NCI-H2107 treated with DMSO at 0.1 percent for 48 hours (cell line): ENCODE measurements around the gene B3GAT2.
A peak's percentile ranks its signal among the peaks of the same experiment; 100 is the strongest.

Experiments
- DNase-seq: peaks from one replicate; lab custom pipeline; 2025; ENCODE audit not compliant: unreplicated experiment; lab: John Stamatoyannopoulos, UW

Gene B3GAT2

DNA sequence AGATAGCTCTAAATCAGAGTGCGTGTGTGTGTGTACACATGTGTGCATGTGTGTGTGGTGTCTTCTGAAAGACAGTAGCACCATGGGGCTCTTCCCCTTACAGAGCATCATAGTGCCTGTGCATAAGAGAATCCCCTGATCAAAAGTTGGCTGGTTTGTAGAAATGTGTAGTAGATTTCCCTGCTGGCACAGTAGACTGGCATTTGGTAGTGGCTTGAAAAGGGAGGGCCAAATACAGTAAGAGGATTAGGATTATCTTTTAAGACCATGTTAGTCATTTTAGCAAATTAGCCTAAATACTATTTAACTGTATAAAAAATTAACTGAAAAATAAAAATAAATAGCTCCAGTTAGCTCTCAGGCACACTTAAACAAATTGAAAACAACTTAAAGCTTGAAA lies 112.6 kb downstream of the B3GAT2 start:
- no peak for DNase-seq

DNA sequence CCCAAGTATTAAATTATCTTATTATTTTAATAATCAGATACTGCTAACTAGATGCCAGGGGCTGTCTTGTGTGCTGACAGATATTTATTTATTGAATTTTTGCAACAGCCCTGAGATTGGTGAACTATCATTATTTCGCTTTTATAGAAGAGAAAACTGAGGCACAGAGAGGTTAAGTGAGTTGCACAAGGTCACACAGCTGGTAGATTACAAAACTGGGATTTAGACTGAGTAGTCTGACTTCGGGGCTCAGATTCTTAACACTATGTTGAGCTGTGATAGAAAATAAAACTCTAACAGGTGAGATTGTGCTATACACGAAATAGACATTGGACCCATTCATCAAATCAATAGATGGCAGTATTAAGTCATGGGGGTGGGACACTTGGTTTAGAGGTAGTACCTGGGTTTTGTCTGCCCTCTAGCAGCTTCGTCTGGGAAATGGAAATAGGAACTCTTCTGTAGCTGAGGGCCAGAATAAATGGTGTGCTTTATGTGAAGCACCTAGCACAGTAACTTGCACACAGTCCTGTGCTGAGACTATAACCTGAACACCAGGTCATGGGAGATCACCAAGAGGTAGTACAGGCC lies 113.4 kb downstream of the B3GAT2 start:
- no peak for DNase-seq

DNA sequence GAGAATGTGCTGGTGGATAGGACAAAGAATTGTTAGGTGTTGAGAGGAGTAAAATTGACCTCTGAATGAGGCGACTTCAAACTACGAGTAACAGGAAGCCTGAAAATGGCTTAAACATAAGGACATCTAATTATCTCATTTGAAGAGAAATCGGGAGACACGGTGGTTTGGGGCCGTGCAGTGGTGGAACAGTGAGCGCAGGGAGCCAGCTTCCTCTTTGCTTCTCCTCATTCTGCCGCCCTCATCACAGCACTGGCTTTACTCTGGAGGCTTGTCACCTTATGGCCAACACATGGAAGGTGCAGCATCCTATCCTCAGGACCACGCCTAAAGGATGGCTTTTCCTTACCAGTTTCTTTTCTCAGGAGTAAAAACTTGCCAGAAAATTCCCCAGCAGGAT lies 114.3 kb downstream of the B3GAT2 start:
- no peak for DNase-seq

DNA sequence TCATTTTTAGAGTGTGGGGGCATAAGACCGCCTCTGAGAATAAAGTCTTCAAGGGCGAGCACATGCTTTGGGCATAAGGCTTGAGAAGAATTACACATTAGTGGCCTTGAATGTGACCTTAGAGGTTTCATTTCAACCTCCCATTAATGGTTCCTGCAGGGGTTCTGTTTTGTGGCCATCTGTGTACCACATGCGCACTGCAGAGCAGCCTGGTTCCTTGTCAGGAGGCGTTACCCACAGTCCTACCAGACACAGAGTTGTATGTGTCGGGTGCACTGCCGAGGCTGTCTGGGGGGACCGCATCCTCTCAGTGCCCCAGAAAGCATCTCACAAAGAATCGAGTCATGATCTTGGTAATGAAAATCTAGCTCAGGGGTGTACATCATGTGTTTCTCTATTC lies 115.7 kb downstream of the B3GAT2 start:
- DNase-seq: no peak

- no peak for DNase-seq
Observed at GRCh38 chr6:70839286-70840266, 117.3 kb downstream of the B3GAT2 start.

- DNase-seq: peak; percentile 82
Observed at GRCh38 chr6:70838907-70839285, 118.0 kb downstream of the B3GAT2 start.

- no peak for DNase-seq
Observed at GRCh38 chr6:70834520-70834919, 122.3 kb downstream of the B3GAT2 start.

DNA sequence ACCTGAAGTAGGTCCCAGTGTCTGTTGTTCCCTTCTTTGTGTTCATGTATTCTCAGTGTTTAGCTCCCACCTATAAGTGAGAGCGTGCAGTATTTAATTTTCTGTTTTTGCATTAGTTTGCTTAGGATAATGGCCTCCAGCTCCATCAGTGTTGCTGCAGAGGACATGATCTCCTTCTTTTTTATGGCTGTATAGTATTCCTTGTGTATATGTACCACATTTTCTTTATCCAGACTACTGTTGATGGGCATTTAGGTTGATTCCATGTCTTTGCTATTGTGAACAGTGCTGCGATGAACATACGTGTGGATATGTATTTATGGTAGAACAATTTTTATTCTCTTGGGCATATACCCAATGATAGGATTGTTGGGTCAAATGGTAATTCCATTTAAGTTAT lies 125.4 kb downstream of the B3GAT2 start:
- no peak for DNase-seq

DNA sequence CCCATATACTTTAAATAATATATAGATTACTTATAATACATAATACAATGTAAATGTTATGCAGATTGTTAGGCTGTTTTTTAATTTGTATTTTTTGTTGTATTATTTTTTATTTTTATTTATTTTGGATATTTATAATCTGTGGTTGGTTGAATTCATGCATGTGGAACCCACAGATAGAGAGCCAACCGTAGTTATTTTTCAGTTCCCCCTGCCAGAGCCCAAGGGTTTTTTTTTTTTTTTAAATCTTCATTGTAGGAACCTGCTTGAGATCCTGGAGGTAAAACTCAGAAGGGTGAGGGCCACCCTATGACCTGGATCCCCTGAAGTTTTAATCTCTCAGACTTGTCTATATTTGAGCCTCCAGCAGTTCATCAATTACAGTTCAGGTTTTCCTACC lies 133.2 kb downstream of the B3GAT2 start:
- no peak for DNase-seq

DNA sequence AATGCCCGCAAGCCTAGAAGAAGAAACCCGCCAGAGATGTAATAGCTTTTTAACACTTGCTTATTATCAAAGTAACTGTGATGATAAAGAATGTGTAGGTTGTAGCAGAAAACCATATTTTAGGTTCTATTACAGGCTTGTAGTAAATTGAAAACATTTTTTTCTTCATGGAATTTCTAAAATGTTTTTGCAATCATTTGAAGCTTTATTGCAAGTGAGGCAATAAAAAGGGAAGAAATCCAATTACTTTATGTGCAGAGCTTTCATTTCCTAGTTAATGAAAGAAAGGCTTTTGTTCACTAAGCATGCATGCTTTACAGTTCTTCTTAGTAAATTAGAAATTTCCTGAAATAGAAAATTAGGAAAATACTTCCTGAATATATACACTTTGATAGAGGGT lies 135.1 kb downstream of the B3GAT2 start:
- DNase-seq: no peak

DNA sequence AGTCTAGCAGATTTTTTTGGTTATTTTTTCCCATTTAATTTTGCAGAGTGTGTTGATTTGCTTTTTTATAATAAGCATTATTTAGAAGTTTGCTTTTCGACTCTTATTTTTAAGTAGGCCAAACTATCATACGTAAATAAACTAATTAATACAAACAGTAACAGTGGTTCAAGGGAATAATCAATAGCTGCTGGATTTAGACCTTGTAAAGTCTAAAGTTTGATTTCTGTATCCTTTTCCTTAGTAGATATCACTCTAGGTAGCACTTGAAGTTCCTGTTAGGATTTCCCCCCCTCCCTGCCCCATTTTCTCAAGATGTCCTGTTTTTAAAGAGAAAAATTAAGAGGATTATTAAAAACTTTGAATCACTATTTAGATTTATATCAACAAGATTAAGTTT lies 136.1 kb downstream of the B3GAT2 start:
- DNase-seq: no peak

GRCh38 chr6:70819646-70820045 lies 137.2 kb downstream of the B3GAT2 start:
- no peak for DNase-seq

DNA sequence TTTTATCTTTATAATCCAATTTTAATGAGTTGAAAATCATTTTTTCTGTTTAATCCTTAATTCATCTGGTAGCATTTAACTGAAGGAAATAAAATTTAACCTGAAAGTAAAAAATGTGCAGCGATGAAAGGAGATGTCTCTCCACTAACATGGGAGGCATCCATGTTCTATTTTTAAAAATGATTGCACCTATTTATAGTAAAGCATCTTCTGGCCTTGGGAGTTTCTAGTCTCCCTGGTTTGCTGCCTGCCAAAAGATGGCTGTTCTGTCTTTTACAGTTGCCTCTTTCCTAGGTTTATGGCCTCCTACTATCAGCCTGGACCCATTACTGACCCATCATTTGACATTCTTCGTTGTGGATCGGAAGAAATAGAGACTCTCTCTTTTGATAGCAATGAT lies 143.0 kb downstream of the B3GAT2 start:
- DNase-seq: no peak

DNA sequence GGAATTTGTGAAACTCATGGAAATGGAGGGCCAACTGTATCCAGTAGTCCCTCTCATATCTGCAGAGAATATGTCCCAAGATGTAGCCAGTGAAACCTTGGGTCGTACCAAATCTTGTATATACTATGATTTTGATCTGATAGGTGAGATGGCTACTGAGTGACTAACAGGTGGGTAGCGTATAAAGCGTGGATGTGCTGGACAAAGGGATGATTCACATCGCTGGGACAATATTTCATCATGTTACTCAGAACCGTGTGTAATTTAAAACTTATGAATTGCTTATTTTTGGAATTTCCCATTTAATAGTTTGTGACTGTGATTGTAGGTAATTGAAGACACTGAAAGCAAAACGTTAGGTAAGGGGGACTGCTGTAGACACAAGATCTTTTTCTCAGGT lies 145.1 kb downstream of the B3GAT2 start:
- DNase-seq: no peak
